Posterior vena cava (tissue), 2 donors: ENCODE data around the gene COX10. TPM values are rescaled to one million over a fixed set of nuclear protein-coding genes. Genes with fewer than 3 reads are reported as not detected.

Experiments used
- DNase-seq: peaks from one replicate; pipeline ENCODE4 v3.0.0-alpha.2; 2020; ENCODE audit warnings: low spot score
- intact Hi-C, 2 donors: fragments of 100-400 bp; cut with DNase I; formaldehyde crosslinking; loops; one replicate each; pipeline versions ENCODE4 v1.14.1 to v1.14.2; 2022 to 2023
- total RNA-seq, 2 donors: library from RNA; stranded (reverse); fragmentation: NEBNext Ultra II Directional; extraction: Animal tissue kit (Norgen Biotek cat#: 25700); gene quantifications; one replicate each; pipeline ENCODE4 v1.2.1, GENCODE V29; 2021
- donor health status: DM: yes; HTN: yes; CAD: no.
- donor health status: DM: yes; HTN: yes; CAD: no.

Gene COX10
- total RNA-seq, 2 donors from 2014 or later = 11.7 to 16.2 TPM

DNA sequence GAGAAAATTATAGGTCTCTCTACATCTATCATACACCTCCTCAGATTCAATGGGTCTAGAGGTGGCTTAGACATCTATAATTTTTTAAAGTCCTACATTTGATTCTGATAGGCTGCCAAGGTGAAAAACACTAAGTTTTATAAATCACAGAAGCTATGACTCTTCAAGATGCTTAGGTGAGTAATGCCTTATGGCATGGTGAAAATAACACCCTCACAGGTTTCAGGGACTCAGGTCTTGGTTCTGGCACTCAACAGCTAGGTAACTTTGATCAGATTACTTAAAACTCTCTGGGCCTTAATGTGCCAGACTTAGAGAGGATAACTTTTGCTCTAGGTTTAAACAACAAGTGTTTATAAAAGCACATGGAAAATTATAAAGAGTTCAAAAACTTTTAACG is 2.0 kb upstream of the COX10 start:
- intact Hi-C loops = no loop called here
- no peak for DNase-seq

DNA sequence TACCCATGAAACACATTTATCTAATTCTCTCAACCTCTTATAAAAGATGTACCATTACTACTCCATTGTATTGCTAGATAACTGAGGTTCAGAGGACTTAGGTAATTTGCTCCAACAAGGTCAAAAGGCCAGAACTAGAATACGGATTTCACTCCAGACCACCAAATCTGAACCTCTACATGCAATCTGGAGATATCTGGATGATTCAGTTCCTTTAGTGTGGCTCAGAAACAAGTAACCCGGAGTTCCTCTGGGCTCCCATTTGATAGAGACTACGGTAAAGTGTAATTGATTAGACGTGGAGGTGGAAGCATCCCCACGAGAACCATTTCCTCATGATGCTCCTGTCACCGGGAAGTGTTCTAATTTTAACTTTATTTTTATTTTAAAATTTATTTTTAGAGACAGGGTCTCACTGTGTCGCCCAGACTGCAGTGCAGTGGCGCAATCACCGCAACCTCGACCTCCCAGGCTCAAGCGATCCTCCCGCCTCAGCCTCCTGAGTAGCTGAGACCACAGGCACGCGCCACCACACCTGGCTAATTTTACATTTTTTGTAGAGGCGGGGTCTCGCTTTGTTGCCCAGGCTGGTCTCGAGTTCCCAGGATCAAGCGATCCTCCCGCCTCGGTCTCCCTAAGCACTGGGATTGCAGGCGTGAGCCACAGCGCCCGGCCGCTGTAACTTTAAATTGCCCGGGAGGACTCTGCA is 608 bp upstream of the COX10 start:
- DNase-seq = no peak
- intact Hi-C loops = no loop called here

DNA sequence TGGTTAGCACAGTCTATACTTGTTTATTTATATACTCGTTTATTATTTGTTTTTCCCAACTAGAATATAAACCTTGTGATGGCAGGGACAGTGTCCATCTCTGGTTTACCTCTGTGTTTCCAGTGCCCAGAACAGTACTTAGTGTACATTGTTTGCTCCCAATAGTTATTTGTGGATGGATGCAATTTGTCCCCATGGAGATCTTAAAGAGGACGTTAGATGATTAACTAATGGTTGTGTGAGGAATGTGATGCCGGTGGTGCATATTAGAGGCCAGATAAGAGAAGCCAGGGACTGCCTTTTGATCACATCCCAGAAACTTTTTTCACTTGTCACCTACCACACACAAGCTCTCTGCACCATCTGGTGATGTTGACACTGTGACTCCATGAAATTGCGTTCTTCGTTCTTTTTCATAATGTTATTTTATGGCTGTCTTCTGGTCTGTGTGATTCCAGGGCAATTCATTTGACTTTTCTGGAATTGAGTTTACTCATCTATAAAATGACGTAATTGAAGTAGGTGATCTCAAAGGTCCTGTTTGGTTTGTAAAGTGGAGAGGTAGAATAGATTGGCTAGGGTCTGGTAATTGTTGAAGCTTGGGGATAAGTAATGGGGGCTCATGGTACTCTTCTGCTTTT is 1.2 kb downstream of the COX10 start:
- intact Hi-C loops = no loop called here
- DNase-seq = no peak

- DNase-seq = no peak
- intact Hi-C loops = no loop called here
These were observed 3.6 kb downstream of the COX10 start for GRCh38 chr17:14072881-14073280.

DNA sequence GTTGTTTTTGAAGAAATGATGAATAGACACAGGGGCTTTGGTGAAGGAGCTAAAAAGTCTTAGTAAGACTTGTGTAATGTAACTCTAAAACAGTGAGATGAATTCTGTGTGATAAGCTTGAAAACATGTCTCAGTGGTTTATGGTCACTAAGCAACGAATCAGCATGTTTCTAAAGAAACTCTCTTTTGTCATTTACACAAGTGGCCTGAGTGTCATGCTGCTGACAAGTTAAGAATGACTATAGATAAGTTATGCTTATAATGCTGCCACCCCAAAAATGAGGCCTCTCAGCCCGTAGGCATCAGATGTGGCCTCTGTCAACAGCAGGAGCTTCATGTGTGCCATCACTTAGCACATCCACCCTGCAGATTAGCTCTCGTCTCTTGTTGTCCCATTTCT is 8.7 kb downstream of the COX10 start:
- DNase-seq = no peak
- intact Hi-C loops = no loop called here

DNA sequence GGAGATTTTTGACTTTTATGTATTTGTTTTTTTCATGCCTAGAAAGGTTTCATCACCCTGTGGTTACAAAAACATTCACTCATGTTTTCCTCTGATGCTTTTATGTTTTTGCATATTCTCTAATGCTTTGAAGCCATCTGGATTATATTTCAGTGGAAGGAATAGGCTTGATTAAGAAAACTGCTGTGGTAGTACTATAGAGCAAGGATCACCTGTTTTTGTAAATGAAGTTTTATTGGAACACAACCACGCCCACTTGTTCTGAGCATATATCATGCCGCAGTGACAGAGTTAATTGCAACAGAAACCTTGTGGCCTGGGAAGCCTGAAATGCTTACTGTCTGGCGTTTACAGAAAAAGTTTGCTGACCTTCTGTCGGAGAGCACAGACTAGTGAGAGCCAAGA is 11.5 kb downstream of the COX10 start:
- intact Hi-C loops = no loop called here
- no peak for DNase-seq

DNA sequence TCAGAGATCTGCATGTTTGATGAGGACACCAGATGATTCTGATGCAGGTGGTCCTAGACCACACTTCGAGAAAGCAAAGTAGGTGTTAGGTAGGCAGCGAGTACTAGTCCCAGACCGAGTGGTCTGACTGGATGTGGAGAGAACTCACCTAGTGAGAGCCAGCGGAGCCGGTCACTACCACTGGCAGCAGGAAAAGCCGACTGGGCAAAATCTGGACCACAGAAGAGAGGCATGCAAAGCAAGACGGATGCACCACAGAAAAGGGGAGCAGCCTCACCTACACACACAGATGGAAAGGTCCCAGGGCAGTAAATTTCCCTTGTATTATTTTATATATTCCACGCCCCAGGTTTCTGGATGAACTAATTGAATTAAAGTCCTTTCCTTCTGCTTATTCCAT is 13.5 kb downstream of the COX10 start:
- intact Hi-C loops = no loop called here
- DNase-seq = no peak

DNA sequence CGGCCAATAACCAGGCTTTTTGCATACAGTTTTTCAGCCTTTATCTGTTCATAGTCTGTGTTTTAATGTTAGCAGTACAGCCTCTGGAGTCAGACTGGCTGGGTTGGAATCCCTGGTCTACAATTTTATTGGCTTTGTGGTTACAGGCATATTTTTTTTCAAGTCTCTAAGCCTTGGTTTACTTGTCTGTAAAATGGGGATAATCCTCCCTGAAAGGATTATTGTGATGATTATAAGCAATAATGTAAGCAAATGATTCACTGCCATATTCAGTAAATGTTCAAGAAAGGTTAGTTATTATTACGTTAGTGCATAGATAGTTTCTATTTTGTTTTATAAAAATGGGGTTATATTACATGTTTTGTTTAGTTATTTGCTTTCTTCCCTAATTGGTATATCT is 15.7 kb downstream of the COX10 start:
- intact Hi-C loops = no loop called here
- no peak for DNase-seq

GRCh38 chr17:14086189-14086588 is 16.9 kb downstream of the COX10 start:
- intact Hi-C loops = no loop called here
- no peak for DNase-seq

- intact Hi-C loops = no loop called here
- no peak for DNase-seq
These were observed 19.9 kb downstream of the COX10 start for GRCh38 chr17:14089179-14089578.

- intact Hi-C loops = no loop called here
- no peak for DNase-seq
These were observed 22.1 kb downstream of the COX10 start for GRCh38 chr17:14091367-14091766.

DNA sequence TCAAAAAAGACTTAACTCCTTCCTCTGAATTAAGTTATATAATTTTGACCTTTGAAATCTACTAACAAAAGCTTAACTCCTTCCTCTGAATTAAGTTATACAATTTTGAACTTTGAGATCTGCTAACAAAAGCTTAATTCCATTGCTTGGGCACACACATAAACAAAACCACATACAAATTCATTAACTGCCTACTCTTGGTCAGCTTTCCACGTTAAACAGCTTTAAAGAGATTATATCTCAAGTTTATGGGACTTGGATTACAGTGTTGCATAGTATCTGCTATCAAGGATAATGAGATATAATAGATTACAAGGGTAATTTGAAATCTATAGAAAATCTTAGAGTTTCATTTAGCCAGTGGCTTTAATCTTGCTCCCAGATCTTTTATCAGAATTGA is 23.5 kb downstream of the COX10 start:
- intact Hi-C loops = no loop called here

GRCh38 chr17:14094676-14095601 is 25.6 kb downstream of the COX10 start:
- intact Hi-C loops = no loop called here

More for the DNA sequence above, 23.5 kb downstream of the COX10 start:
- DNase-seq = no peak

DNA sequence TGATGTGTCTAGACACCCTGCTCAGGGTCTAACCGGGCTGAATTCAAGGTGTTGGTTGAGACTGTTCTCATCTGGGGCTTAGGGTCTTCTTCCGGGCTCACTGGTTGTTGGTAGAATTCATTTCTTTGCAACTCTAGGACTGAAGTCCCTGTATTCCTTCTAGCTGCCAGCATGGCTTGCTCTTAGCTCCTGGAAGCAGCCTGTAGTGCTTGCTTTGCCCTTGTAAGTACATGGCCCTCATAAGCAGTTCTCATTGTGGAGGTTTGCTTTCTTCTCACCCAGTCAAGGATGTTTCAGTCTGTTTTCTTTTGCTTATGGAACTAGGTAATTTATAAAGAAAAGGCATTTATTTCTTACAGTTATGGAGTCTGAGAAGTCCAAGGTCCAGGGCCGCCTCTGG is 26.3 kb downstream of the COX10 start:
- intact Hi-C loops = no loop called here
- DNase-seq = no peak

More at GRCh38 chr17:14094676-14095601, 25.6 kb downstream of the COX10 start:
- no peak for DNase-seq

GRCh38 chr17:14098246-14098645 is 28.9 kb downstream of the COX10 start:
- intact Hi-C loops = no loop called here

GRCh38 chr17:14101976-14102375 is 32.7 kb downstream of the COX10 start:
- intact Hi-C loops = no loop called here
- DNase-seq = no peak

More at GRCh38 chr17:14098246-14098645, 28.9 kb downstream of the COX10 start:
- no peak for DNase-seq

DNA sequence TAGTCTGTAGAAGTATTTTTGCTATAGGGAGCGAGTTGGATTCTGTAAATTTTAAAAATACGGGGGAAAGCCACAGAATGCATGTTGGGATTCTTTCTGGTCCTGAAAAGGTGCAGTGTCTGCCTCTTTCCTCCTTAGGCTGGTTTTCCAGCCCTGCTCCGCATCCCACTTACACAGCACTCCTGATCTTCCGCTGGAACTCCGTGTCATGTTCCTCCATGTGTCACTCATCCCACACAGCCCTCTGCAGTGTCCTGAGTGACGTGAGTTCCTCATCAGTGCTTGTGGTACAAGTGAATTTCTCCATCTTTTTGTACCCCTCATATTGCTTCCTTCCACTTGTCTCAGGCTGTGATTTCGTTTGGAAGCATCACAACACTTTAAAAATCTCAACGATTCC is 34.5 kb downstream of the COX10 start:
- intact Hi-C loops = no loop called here
- no peak for DNase-seq

GRCh38 chr17:14104734-14105133 is 35.4 kb downstream of the COX10 start:
- intact Hi-C loops = no loop called here
- DNase-seq = no peak

DNA sequence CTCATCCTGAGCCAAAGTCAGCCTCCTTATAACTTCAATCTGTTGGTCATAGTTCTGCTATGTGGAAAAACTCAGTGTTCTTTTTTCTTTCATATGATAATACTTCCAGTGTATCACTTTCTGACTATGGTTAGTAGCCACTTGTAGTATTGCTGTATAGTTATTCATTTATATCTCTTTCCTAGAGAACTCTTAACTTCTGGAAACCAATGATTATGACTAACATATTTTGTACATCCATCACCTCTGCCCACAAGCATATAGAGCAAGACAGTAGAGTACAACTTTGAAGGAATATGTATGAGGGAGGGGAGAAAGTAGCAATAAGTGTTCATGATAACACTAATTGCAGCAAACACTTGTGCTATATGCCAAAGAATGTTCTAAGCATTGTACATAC is 38.6 kb downstream of the COX10 start:
- no peak for DNase-seq
- intact Hi-C loops = no loop called here

- DNase-seq = no peak
- intact Hi-C loops = no loop called here
These were observed 43.1 kb downstream of the COX10 start for GRCh38 chr17:14112407-14112806.
